GM21528 (cell line): ENCODE results near the gene CDH23.

Source experiments
- ATAC-seq: cut with Tn5 transposase; IDR thresholded peaks from one replicate; pipeline ENCODE4 v1.9.1; 2021; ENCODE audit warnings: mild to moderate bottlenecking, moderate library complexity; ENCODE audit not compliant: unreplicated experiment, low FRiP score

CDH23 gene

GRCh38 chr10:71723311-71723710 is 326.6 kb downstream of the CDH23 start:
- no peak for ATAC-seq

DNA sequence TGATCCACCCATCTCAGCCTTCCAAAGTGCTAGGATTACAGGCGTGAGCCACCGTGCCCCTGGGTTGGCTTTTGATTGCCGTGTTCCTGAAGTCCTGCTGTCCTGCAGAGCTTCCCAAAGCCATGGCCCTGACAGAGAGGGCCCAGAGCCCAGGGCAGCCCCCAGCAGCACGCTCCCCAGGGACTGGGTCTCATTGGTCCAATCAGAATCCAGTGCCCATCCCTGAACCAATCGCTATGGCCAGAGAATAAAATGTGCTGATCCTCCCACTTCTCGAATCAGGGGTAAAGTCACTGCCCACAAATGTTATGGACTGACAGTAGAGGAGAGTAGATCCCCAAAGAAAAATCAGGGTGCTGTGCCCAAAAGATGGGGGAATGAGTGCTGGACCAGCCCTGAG is 327.8 kb downstream of the CDH23 start:
- ATAC-seq = no peak

DNA sequence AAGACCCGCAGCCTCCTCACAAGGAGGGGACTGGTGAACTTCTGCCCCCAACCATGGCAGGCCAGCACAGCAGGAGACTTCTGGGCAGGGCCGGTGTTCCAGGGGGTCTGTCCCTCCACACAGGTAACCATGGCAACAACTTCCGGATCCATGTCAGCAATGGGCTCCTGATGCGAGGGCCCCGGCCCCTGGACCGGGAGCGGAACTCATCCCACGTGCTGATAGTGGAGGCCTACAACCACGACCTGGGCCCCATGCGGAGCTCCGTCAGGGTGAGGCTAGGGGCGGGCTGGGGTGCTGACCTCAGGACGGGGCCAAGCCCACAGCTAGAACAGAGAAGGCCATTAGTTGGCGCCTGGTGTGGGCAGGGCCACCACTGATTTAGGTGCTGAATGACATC is 328.5 kb downstream of the CDH23 start:
- no peak for ATAC-seq

- ATAC-seq = no peak
These were observed 329.4 kb downstream of the CDH23 start for GRCh38 chr10:71725998-71726579.

GRCh38 chr10:71726580-71727104 is 329.9 kb downstream of the CDH23 start:
- no peak for ATAC-seq

DNA sequence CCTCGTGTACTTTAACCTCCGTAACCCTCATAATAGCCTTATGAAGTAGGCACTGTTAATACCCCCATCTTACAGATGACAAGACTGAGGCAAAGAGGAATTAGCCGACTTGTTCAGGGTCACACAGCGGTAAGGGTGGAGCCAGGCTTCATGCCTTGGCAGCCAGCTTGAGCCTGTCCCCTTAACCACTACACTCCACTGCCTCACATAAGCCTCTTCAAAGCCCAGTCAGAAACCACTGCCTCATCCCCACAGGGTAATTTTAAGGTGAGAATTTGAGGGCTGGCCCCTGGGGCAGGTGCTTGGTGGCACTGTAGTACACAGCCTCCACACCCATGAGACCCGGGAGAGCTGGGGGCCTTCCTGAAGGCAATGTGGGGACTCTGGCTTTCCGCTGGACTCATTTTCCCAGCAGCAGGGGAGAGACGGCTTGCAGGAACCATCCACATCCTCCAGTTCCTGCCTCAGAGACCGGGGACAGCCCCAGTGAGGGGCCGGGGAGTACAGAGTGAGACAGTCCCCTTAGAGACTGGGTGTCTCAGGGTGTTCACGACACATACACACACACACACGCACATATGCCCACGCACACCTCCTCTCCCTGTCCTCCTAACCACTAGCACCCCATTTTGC is 330.5 kb downstream of the CDH23 start:
- peak; percentile 47 for ATAC-seq

DNA sequence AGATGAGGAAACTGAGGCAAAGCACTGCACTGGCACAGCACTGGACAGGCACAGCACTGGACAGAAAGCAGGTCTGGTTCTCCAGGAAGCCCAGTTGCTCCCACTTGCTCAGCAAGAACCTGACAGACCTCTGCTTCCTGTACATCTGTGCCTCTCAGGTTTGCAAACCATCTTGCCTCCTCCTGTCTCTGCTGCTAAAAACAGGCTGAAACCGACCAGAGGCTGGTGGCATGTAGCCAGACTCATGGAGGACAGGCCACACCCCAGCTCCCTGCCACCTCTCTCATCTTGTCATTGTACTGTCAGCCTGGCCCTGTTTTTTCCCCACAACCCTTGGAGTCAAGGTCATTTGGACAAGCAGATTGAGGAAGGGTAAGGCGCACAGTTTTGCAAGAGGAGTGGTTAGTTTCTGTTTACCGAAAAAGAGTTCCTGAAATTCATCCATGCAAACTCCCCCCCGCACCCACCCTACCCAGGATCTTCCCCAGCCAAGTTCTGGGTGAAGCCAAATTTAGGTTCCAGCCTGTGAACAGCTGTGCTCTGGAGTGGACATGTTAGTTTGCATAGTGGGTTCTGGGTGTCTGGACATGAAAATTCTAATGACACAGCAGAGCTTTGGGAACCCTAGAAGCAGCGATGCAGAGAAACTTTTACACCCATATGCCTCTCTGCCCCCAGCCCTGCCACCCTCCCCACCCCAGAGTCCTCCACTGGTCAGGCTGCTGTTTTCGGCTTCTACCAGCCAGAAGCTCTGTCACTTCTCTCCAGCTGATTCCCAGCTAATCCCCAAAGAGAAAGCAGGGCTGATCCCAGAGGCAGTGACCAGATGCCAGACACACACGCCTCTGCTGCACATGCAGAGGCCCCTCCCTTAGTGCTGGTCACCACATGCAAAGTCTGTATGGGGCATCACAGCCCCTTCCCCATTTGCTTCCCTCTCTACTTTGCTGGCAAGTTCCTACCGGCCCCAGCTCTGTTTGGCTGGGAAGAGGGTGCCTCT is 331.3 kb downstream of the CDH23 start:
- peak; percentile 55 for ATAC-seq

GRCh38 chr10:71729161-71729636 is 332.5 kb downstream of the CDH23 start:
- ATAC-seq = no peak

DNA sequence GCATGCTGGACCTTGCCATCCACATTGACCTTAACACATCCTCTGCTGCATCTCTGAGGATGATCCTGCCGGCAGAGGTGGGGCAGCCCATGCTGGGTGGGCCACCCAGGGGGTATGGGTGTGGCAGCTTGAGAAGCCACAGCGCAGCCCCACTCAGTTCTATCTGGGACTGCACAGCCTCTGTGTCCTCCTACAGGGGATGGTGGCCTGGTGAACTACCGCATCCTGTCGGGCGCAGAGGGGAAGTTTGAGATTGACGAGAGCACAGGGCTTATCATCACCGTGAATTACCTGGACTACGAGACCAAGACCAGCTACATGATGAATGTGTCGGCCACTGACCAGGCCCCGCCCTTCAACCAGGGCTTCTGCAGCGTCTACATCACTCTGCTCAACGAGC is 335.1 kb downstream of the CDH23 start:
- no peak for ATAC-seq

- ATAC-seq = no peak
These were observed 338.1 kb downstream of the CDH23 start for GRCh38 chr10:71734797-71735196.

- ATAC-seq = no peak
These were observed 339.2 kb downstream of the CDH23 start for GRCh38 chr10:71735709-71736569.

GRCh38 chr10:71736570-71736952 is 339.8 kb downstream of the CDH23 start:
- ATAC-seq = no peak

DNA sequence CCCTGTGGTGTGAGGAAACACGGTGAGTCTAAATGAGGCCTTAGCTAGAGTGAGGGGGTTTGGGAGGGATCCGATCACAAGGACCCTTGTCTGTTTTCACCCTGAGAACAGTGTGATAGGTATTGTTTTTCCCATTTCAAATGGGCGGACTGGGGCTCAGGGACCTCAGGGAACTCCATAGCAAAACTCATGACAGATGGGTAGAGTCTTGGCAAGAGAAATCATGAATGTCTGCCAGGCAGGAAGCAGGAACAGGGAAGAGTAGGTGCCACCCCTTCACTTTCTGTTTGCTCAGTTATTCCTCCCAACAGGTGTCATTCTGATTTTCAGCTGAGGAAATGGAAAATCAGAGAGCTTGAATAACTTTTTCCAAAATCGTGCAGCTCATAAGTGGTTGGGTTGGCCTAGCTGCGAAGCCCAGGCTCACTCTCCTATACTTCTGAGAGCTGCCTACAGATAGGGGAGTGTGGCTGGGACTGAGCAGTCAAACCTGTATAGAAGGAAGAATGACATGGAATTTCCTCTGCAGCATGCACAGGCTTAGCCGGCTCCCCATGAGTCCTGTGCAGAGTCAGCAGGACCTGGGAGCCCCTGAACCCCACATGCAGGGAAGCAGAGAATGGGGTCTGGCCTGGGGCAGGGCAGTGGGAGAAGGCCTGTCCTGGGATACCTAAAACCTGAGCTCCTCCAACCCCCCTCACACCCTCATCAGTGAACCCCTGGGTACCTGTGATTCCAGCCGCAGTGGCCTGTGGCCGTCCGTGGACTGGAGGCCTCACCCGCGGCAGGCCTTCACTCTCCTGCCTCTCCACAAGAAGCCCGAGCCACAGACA is 340.5 kb downstream of the CDH23 start:
- no peak for ATAC-seq

DNA sequence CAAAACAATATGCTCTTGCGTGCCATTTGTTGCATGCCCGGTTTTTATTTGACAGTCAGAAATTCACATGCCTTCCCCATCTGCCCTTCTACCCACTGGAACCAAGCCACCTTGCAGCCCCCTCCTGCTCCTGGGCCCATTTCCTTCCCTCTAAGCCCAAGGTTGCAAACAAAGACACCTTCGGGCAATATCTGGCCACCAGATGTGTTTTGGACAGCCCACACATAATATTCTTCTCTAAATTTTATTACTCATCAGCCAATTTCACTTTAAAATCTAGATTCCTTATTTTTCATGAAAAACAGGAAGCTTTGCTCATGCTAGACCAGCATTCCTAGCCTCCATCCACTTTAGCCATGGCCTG is 341.1 kb downstream of the CDH23 start:
- no peak for ATAC-seq

DNA sequence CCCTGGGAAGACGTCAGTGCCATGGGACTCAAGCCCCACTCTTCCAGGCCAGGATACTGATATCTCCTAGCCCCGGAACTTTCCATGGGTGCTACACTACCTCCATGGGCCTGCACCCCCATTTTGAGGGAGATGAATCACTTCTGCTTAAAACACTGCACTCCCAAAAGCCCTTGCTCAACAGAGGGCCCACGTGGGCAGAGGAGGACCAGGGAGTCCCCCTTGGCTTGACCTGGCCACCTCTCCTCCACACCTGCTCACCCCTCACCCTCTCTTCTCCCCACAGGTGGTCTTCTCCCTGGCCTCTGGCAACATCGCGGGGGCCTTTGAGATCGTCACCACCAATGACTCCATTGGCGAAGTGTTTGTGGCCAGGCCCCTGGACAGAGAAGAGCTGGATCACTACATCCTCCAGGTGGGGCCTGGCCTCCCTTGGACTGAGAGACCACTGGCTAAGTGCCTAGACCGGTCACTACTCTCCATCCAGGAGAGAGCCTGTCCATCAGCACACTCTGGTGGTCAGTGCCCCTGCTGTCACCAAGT is 342.7 kb downstream of the CDH23 start:
- ATAC-seq = no peak

DNA sequence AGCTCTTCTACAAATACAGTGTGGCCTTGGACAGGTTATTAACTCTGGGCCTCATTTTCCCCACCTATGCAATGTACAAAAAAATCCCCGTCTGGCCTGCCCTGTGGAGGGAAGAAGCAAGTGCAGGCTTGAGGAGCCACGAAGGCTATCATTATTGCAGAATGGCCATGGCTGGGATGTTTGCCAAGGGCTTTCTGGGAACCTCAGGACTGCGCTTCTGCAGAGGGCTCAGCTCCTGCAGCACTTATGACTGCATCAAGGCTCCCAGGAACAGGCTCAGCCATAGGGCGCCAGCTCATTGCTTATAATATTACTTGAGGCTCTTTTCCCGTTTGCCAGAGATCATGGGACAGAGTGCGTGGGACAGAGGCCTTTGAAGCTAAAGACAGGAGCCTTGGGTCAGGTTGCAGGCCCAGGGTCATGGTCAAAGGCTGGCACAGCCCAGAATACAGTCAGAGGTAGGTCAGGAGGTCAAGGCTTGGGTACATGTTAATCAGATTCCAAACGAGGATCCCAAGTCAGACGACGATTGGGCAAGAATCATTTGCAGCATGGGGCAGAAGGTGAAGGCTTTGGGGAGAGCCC is 343.4 kb downstream of the CDH23 start:
- no peak for ATAC-seq

- no peak for ATAC-seq
These were observed 344.3 kb downstream of the CDH23 start for GRCh38 chr10:71741029-71741428.

DNA sequence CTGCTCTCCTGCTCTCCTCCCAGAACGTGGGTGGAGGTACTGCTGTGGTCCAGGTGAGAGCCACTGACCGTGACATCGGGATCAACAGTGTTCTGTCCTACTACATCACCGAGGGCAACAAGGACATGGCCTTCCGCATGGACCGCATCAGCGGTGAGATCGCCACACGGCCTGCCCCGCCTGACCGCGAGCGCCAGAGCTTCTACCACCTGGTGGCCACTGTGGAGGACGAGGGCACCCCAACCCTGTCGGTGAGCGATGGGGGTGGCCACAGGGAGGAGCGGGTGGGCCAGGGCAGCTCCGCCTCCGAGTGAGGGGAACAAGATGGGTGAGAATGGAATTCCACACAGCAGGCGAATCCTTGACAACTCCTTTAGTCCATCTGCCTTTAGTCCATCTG is 345.0 kb downstream of the CDH23 start:
- ATAC-seq = no peak
